ENCODE data around the gene ZNF121. TPM values are rescaled to one million over a fixed set of nuclear protein-coding genes. Genes with fewer than 3 reads are reported as not detected.
"Not testable (repeated sequence)": the region's sequence is repeated elsewhere in the genome, so short reads cannot be mapped to it uniquely, and the experiment has no call there.

Gene ZNF121
- total RNA-seq, 4 donors from 2014 or later, result 10.1 to 21.0 (median 14.0) TPM

DNA sequence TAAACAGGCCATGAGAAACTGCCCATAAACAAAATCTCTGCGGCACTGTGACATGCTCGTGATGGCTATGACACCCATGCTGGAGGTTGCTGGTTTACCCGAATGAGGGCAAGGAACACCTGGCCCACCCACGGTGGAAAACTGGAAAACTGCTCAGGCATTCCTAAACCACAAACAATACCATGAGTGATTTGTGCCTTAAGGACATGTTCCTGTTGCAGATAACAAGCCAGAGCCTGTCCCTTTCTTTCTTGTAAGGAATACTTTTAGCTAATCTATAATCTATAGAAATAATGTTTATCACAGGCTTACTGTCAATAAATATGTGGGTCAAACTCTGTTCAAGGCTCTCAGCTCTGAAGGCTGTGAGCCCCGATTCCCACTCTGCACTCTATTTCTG lies 24.6 kb upstream of the ZNF121 start:
- peaks cover 57 to 58% of the 10 kb centered on the region in 2 donors for H3K9me3 ChIP-seq
- intact Hi-C loops (cut with DNase I; ENCODE audit: low total_unique reads), result no loop called here

DNA sequence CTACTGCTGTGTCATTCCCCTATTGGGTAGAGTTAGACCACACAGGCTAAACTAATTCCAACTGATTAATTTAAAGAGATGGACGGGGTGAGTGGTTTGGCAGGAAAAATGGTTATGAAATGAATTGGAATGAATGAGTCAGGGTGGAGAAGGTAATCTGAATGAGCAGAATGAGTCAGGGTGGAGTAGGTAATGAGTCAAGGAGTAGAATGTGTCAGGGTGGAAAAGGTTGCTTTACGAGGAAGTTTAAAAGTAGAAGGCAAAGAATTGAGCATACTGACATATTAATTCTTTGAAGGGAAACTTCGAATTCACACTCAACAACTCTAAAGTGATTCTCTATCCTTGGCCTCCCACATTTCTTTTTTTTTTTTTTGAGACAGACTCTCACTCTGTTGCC lies 12.7 kb upstream of the ZNF121 start:
- intact Hi-C loops (cut with DNase I; ENCODE audit: low total_unique reads) (no loop called here), in situ Hi-C loops (cut with MboI; ENCODE audit: low pct_ligation_motif_present in 1 of 4, low pct_unique_long_range_greater_than_20kb in 1 of 4, low sequenced_read_pairs in 3 of 4) (loop anchor here in 1 of 4 donors (25.0 kb wide), 1 partner anchor 460 kb away; the partner anchor contains the start of genes OR7G3 and ZNF317)
- Histone ChIP-seq H3K36me3 (no peaks in the 10 kb centered on the region), H3K9me3 (peaks cover 0 to 8% of the 10 kb centered on the region in 2 donors), H3K27me3 (no peaks in the 10 kb centered on the region), H3K4me3 (no peak overlapping the region), H3K4me1 (no peaks in the 10 kb centered on the region), H3K27ac (no peak overlapping the region)
- DNase-seq, result no peak
- 69 to 92% methylated on average over 3 of the region's 3 CpGs for WGBS, 2 donors (ENCODE audit: low coverage in 1 of 2)
- TF ChIP-seq POLR2A (IDR thresholded peaks at IDR 0.05) (no peak), POLR2AphosphoS5 (IDR thresholded peaks at IDR 0.05) (no peak), EP300 (IDR thresholded peaks at IDR 0.05; ENCODE audit: low read depth) (no peak)
- TF ChIP-seq, protein P1, sequence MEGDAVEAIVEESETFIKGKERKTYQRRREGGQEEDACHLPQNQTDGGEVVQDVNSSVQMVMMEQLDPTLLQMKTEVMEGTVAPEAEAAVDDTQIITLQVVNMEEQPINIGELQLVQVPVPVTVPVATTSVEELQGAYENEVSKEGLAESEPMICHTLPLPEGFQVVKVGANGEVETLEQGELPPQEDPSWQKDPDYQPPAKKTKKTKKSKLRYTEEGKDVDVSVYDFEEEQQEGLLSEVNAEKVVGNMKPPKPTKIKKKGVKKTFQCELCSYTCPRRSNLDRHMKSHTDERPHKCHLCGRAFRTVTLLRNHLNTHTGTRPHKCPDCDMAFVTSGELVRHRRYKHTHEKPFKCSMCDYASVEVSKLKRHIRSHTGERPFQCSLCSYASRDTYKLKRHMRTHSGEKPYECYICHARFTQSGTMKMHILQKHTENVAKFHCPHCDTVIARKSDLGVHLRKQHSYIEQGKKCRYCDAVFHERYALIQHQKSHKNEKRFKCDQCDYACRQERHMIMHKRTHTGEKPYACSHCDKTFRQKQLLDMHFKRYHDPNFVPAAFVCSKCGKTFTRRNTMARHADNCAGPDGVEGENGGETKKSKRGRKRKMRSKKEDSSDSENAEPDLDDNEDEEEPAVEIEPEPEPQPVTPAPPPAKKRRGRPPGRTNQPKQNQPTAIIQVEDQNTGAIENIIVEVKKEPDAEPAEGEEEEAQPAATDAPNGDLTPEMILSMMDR (IDR thresholded peaks at IDR 0.05), result no peak

More for the DNA sequence above, 24.6 kb upstream of the ZNF121 start:
- in situ Hi-C loops (cut with MboI; ENCODE audit: low pct_ligation_motif_present in 1 of 4, low pct_unique_long_range_greater_than_20kb in 1 of 4, low sequenced_read_pairs in 3 of 4), result no loop called here
- no peak for TF ChIP-seq POLR2A (IDR thresholded peaks at IDR 0.05)
- no peak for TF ChIP-seq EP300 (IDR thresholded peaks at IDR 0.05; ENCODE audit: low read depth)
- TF ChIP-seq, protein P1 (IDR thresholded peaks at IDR 0.05), result no peak
- no peak for TF ChIP-seq POLR2AphosphoS5 (IDR thresholded peaks at IDR 0.05)
- peaks cover 4 to 56% (median 39%) of the 10 kb centered on the region in 4 donors for H3K36me3 ChIP-seq
- no peaks in the 10 kb centered on the region for H3K27me3 ChIP-seq
- no peaks in the 10 kb centered on the region for H3K4me1 ChIP-seq
- 92 to 97% methylated on average over 2 to 5 of the region's 5 CpGs for WGBS, 2 donors (ENCODE audit: low coverage in 1 of 2)
- DNase-seq, result no peak
- no peak overlapping the region for H3K4me3 ChIP-seq
- H3K27ac ChIP-seq, result no peak overlapping the region

- in situ Hi-C loops (cut with MboI; ENCODE audit: low pct_ligation_motif_present in 1 of 4, low pct_unique_long_range_greater_than_20kb in 1 of 4, low sequenced_read_pairs in 3 of 4) (loop anchor here in 1 of 4 donors (25.0 kb wide), 1 partner anchor 449 kb away; the partner anchor contains the start of genes OR7G3 and ZNF317), intact Hi-C loops (cut with DNase I; ENCODE audit: low total_unique reads) (no loop called here)
- DNase-seq, result peak; percentile 85
- Histone ChIP-seq H3K27ac (no peak overlapping the region), H3K9me3 (no peaks in the 10 kb centered on the region), H3K27me3 (peaks cover 22% of the 10 kb centered on the region), H3K4me3 (no peak overlapping the region), H3K4me1 (peaks cover 7 to 14% (median 9%) of the 10 kb centered on the region in 4 donors), H3K36me3 (peaks cover 0 to 4% (median 0%) of the 10 kb centered on the region in 4 donors)
- 13 to 27% methylated on average over 6 to 7 of the region's 7 CpGs for WGBS, 2 donors (ENCODE audit: low coverage in 1 of 2)
- TF ChIP-seq, protein P1 (IDR thresholded peaks at IDR 0.05), result peak; percentile 54 to 74 (median 59)
- no peak for TF ChIP-seq POLR2AphosphoS5 (IDR thresholded peaks at IDR 0.05)
Measured at GRCh38 chr19:9586764-9587163, 2.5 kb upstream of the ZNF121 start.

- H3K9me3 ChIP-seq, result peaks cover 19 to 31% of the 10 kb centered on the region in 2 donors
- H3K27me3 ChIP-seq; intact Hi-C loops (cut with DNase I; ENCODE audit: low total_unique reads); DNase-seq; H3K27ac ChIP-seq; H3K4me3 ChIP-seq: not testable (repeated sequence)
- in situ Hi-C loops (cut with MboI; ENCODE audit: low pct_ligation_motif_present in 1 of 4, low pct_unique_long_range_greater_than_20kb in 1 of 4, low sequenced_read_pairs in 3 of 4), result loop anchor here in 1 of 4 donors (25.0 kb wide), 1 partner anchor 445 kb away; the partner anchor contains the start of genes OR7G3 and ZNF317
- WGBS, 2 donors (ENCODE audit: low coverage in 1 of 2), result 92 to 98% methylated on average over 8 to 13 of the region's 13 CpGs
- H3K36me3 ChIP-seq, result peaks cover 0 to 24% (median 4%) of the 10 kb centered on the region in 4 donors
- H3K4me1 ChIP-seq, result peaks cover 7 to 16% (median 9%) of the 10 kb centered on the region in 4 donors
Measured at GRCh38 chr19:9582081-9582725, 2.1 kb downstream of the ZNF121 start.
